GM23248 (cell line): ENCODE measurements around the gene KIF21A.

Experiments
- EZH2 ChIP-seq: fragments of 200-600 bp; sonication (generic); IDR thresholded peaks from 2 replicates; pipeline ENCODE4 v1.6.1; 2018; ENCODE audit warnings: antibody characterized with exemption, mild to moderate bottlenecking; ENCODE audit not compliant: insufficient read depth, poor library complexity, severe bottlenecking
- EZH2phosphoT487 ChIP-seq: fragments of 200-600 bp; sonication (generic); IDR thresholded peaks from 2 replicates; pipeline ENCODE4 v1.6.1; 2018; ENCODE audit warnings: antibody characterized with exemption, moderate library complexity, mild to moderate bottlenecking, low read depth; ENCODE audit not compliant: insufficient read depth

- TF ChIP-seq EZH2phosphoT487 (no peak), EZH2 (no peak)
Observed at GRCh38 chr12:39354955-39355354, 88.0 kb downstream of the KIF21A start.
